Caco-2 (cell line): ENCODE measurements around the gene FHIT. TPM values are rescaled to one million over a fixed set of nuclear protein-coding genes. Genes with fewer than 3 reads are reported as not detected.

Source experiments
- BruUV-seq: library from RNA; stranded (reverse); fragments of 400-500 nt; replicated peaks from 2 replicates; lab custom pipeline; 2021; lab: Mats Ljungman, UMichigan
- CTCF ChIA-PET: fragments of 300-600 bp; sonication (Branson Sonifier 250); formaldehyde crosslinking; loops from one replicate; lab custom pipeline; 2022; ENCODE audit warnings: antibody characterized with exemption; lab: Charles Lee
- POLR2A ChIA-PET: fragments of 300-600 bp; sonication (Branson Sonifier 250); formaldehyde crosslinking; loops from one replicate; lab custom pipeline; 2022; ENCODE audit warnings: antibody characterized with exemption; lab: Charles Lee
- DNase-seq, 2 experiments: peaks; one replicate each; pipeline versions ENCODE4 v3.0.0 to v3.0.0-alpha.2; 2020 to 2022
- H3K27me3 ChIP-seq: replicated peaks from 2 replicates; pipeline ENCODE4 v1.6.0; 2011; ENCODE audit warnings: low read length; ENCODE audit not compliant: control insufficient read depth, insufficient read depth
- H3K36me3 ChIP-seq: 2 replicates; pipeline ENCODE4 v1.5.1; 2011; ENCODE audit warnings: low read length; ENCODE audit not compliant: control insufficient read depth, insufficient read depth
- H3K4me1 ChIP-seq: fragments of 250-450 bp; sonication (Bioruptor Pico); 2 replicates; pipeline ENCODE4 v1.5.1; 2020; ENCODE audit warnings: mild to moderate bottlenecking
- H3K4me3 ChIP-seq: 2 replicates; pipeline ENCODE4 v1.5.1; 2011; ENCODE audit warnings: low read depth, mild to moderate bottlenecking, control low read depth, low read length
- H3K9me3 ChIP-seq: fragments of 250-450 bp; sonication (Bioruptor Pico); 2 replicates; pipeline ENCODE4 v1.5.1; 2020; ENCODE audit warnings: mild to moderate bottlenecking, moderate library complexity
- H3K27ac Mint-ChIP-seq: one replicate; pipeline ENCODE4 v1.8.0; 2022; ENCODE audit warnings: mixed read lengths; ENCODE audit not compliant: unreplicated experiment
- H3K27me3 Mint-ChIP-seq: one replicate; pipeline ENCODE4 v1.8.0; 2022; ENCODE audit warnings: mixed read lengths; ENCODE audit not compliant: insufficient read depth, unreplicated experiment
- H3K36me3 Mint-ChIP-seq: one replicate; pipeline ENCODE4 v1.8.0; 2022; ENCODE audit warnings: mild to moderate bottlenecking, mixed read lengths; ENCODE audit not compliant: insufficient read depth, unreplicated experiment
- H3K4me1 Mint-ChIP-seq: one replicate; pipeline ENCODE4 v1.8.0; 2022; ENCODE audit warnings: low read depth, mixed read lengths; ENCODE audit not compliant: unreplicated experiment
- H3K4me3 Mint-ChIP-seq: one replicate; pipeline ENCODE4 v1.8.0; 2022; ENCODE audit warnings: mild to moderate bottlenecking, moderate library complexity, mixed read lengths; ENCODE audit not compliant: unreplicated experiment
- H3K9me3 Mint-ChIP-seq: one replicate; pipeline ENCODE4 v1.8.0; 2022; ENCODE audit warnings: mixed read lengths; ENCODE audit not compliant: unreplicated experiment
- CTCF ChIP-seq, 2 experiments: fragments of 200-600 bp in 1 of 2; IDR thresholded peaks; 1 replicate in 1 of 2; 2 replicates in 1 of 2; pipeline versions ENCODE4 v1.5.1 to v1.8.0; 2011 to 2022; ENCODE audit warnings: antibody characterized with exemption in 1 of 2, control low read depth in 1 of 2, inconsistent platforms in 1 of 2, low read depth in 1 of 2, low read length in 1 of 2, mild to moderate bottlenecking in 1 of 2, moderate library complexity in 1 of 2; ENCODE audit not compliant: insufficient read depth in 1 of 2, severe bottlenecking in 1 of 2, unreplicated experiment in 1 of 2
- intact Hi-C: fragments of 100-400 bp; cut with micrococcal nuclease; formaldehyde crosslinking; loops from one replicate; pipeline ENCODE4 v1.10.0; 2022; ENCODE audit not compliant: unreplicated experiment
- total RNA-seq: library from RNA; stranded (reverse); gene quantifications from 2 replicates; pipeline ENCODE4 v1.2.3, GENCODE V29; 2022

The FHIT gene
- total RNA-seq, 1 experiment from 2014 or later = 8.3 TPM

GRCh38 chr3:60651799-60652198 lies 599.5 kb downstream of the FHIT start:
- DNase-seq = no peak
- POLR2A ChIA-PET = no interaction called here
- H3K27me3 Mint-ChIP-seq = no peaks in the 10 kb centered on the region
- CTCF ChIA-PET = no interaction called here
- no peak overlapping the region for H3K27ac Mint-ChIP-seq
- H3K36me3 Mint-ChIP-seq = no peaks in the 10 kb centered on the region
- H3K27me3 ChIP-seq = no peaks in the 10 kb centered on the region
- no peak overlapping the region for H3K4me3 Mint-ChIP-seq
- peaks cover 5% of the 10 kb centered on the region for H3K4me1 Mint-ChIP-seq
- H3K4me3 ChIP-seq = no peak overlapping the region
- no peaks in the 10 kb centered on the region for H3K4me1 ChIP-seq
- H3K9me3 ChIP-seq = no peaks in the 10 kb centered on the region
- BruUV-seq = no TSS peak
- no peaks in the 10 kb centered on the region for H3K9me3 Mint-ChIP-seq
- TF ChIP-seq CTCF (IDR thresholded peaks at IDR 0.05; ENCODE audit: insufficient read depth in 1 of 2, low read depth in 1 of 2, low read length in 1 of 2, severe bottlenecking in 1 of 2, unreplicated experiment in 1 of 2) = no peak
- no peaks in the 10 kb centered on the region for H3K36me3 ChIP-seq
- intact Hi-C loops = loop anchor here (2.0 kb wide), 1 partner anchor 69 kb away; no protein-coding TSS in a partner anchor

GRCh38 chr3:60650171-60650570 lies 601.1 kb downstream of the FHIT start:
- no peak overlapping the region for H3K4me3 ChIP-seq
- DNase-seq = no peak
- no peak overlapping the region for H3K27ac Mint-ChIP-seq
- no peak for TF ChIP-seq CTCF (IDR thresholded peaks at IDR 0.05; ENCODE audit: insufficient read depth in 1 of 2, low read depth in 1 of 2, low read length in 1 of 2, severe bottlenecking in 1 of 2, unreplicated experiment in 1 of 2)
- H3K36me3 ChIP-seq = no peaks in the 10 kb centered on the region
- no peaks in the 10 kb centered on the region for H3K4me1 ChIP-seq
- ChIA-PET POLR2A (no interaction called here), CTCF (interaction anchor here (1.1 kb wide), 1 partner anchor 67 kb away, joined by 3 read pairs; no protein-coding TSS in a partner anchor)
- H3K9me3 Mint-ChIP-seq = no peaks in the 10 kb centered on the region
- intact Hi-C loops = loop anchor here (2.0 kb wide), 1 partner anchor 67 kb away; no protein-coding TSS in a partner anchor
- no peak overlapping the region for H3K4me3 Mint-ChIP-seq
- H3K4me1 Mint-ChIP-seq = peaks cover 9% of the 10 kb centered on the region
- H3K9me3 ChIP-seq = no peaks in the 10 kb centered on the region
- no peaks in the 10 kb centered on the region for H3K36me3 Mint-ChIP-seq
- no peaks in the 10 kb centered on the region for H3K27me3 Mint-ChIP-seq
- BruUV-seq = no TSS peak
- H3K27me3 ChIP-seq = no peaks in the 10 kb centered on the region

GRCh38 chr3:60645801-60646200 lies 605.5 kb downstream of the FHIT start:
- H3K27ac Mint-ChIP-seq = no peak overlapping the region
- intact Hi-C loops = no loop called here
- no peak overlapping the region for H3K4me3 Mint-ChIP-seq
- CTCF ChIA-PET = no interaction called here
- Histone ChIP-seq H3K4me1 (peaks cover 15% of the 10 kb centered on the region), H3K27me3 (no peaks in the 10 kb centered on the region), H3K36me3 (no peaks in the 10 kb centered on the region), H3K4me3 (no peak overlapping the region), H3K9me3 (no peaks in the 10 kb centered on the region)
- peaks cover 9% of the 10 kb centered on the region for H3K4me1 Mint-ChIP-seq
- DNase-seq = no peak
- H3K27me3 Mint-ChIP-seq = no peaks in the 10 kb centered on the region
- POLR2A ChIA-PET = no interaction called here
- H3K9me3 Mint-ChIP-seq = peaks cover 10% of the 10 kb centered on the region
- BruUV-seq = no TSS peak
- no peaks in the 10 kb centered on the region for H3K36me3 Mint-ChIP-seq
- no peak for TF ChIP-seq CTCF (IDR thresholded peaks at IDR 0.05; ENCODE audit: insufficient read depth in 1 of 2, low read depth in 1 of 2, low read length in 1 of 2, severe bottlenecking in 1 of 2, unreplicated experiment in 1 of 2)
